Stimulated activated effector memory CD8-positive, alpha-beta T cell treated with anti-CD3 and anti-CD28 coated beads, Interleukin-12 subunit alpha, Interleukin-12 subunit beta, amount 100 ng/mL, for 72 hours (primary cell): ENCODE results near the gene TOR1A.
"Not testable (repeated sequence)": the region's sequence is repeated elsewhere in the genome, so short reads cannot be mapped to it uniquely, and the experiment has no call there.

ENCODE experiments used
- ATAC-seq: fragments of 150-1000 bp; cut with Tn5 transposase; 2 replicates; pipeline ENCODE4 v1.10.0; 2021
- DNase-seq, 2 donors: peaks; one replicate each; pipeline ENCODE4 v3.0.0; 2021 to 2022; ENCODE audit warnings: low spot score in 2 of 2
- H3K27ac Mint-ChIP-seq: one replicate; pipeline ENCODE4 v1.8.0; 2022; ENCODE audit warnings: mild to moderate bottlenecking, mixed read lengths
- H3K36me3 Mint-ChIP-seq: one replicate; pipeline ENCODE4 v1.8.0; 2022; ENCODE audit warnings: mild to moderate bottlenecking, mixed read lengths
- H3K4me1 Mint-ChIP-seq: one replicate; pipeline ENCODE4 v1.8.0; 2022; ENCODE audit warnings: mixed read lengths
- H3K4me3 Mint-ChIP-seq: one replicate; pipeline ENCODE4 v1.8.0; 2022; ENCODE audit warnings: mild to moderate bottlenecking, mixed read lengths
- H3K9me3 Mint-ChIP-seq: one replicate; pipeline ENCODE4 v1.8.0; 2022; ENCODE audit warnings: mixed read lengths

The TOR1A gene

DNA sequence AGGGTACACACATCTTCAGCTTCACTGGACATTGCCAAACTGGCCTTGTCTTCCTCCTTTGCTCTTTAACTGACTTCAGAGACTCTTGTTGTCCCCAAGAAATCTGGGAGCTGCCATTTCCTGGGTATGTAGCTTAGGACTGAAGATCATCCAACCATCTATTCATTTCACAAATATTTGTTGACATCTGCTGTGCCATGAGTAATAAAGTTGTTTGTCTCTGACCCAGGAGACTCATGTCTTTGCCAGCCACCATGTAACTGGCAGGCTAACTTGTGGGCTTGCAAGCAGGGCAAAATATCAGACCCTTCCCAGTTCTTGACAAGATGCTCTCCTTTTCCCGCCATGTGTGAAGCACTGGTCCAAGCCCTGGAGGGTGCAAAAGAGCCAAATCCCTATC, 38.1 kb downstream of the TOR1A start:
- no peak for ATAC-seq
- H3K9me3 Mint-ChIP-seq, result no peaks in the 10 kb centered on the region
- no peaks in the 10 kb centered on the region for H3K36me3 Mint-ChIP-seq
- peaks cover 6% of the 10 kb centered on the region for H3K4me1 Mint-ChIP-seq
- no peak overlapping the region for H3K27ac Mint-ChIP-seq
- no peak for DNase-seq
- no peak overlapping the region for H3K4me3 Mint-ChIP-seq

GRCh38 chr9:129784970-129785369, 39.0 kb downstream of the TOR1A start:
- not testable (repeated sequence) for DNase-seq, ATAC-seq, H3K4me3 Mint-ChIP-seq, H3K4me1 Mint-ChIP-seq, H3K36me3 Mint-ChIP-seq, H3K27ac Mint-ChIP-seq, H3K9me3 Mint-ChIP-seq

- DNase-seq (peak; percentile 70 to 87), ATAC-seq (peak; percentile 95)
- Mint-ChIP-seq H3K9me3 (no peaks in the 10 kb centered on the region), H3K4me3 (no peak overlapping the region), H3K36me3 (no peaks in the 10 kb centered on the region), H3K4me1 (peaks cover 6% of the 10 kb centered on the region), H3K27ac (no peak overlapping the region)
Observed at GRCh38 chr9:129783516-129784361, 40.2 kb downstream of the TOR1A start.

- Mint-ChIP-seq H3K4me1 (peaks cover 15% of the 10 kb centered on the region), H3K4me3 (no peak overlapping the region), H3K9me3 (no peaks in the 10 kb centered on the region), H3K36me3 (no peaks in the 10 kb centered on the region), H3K27ac (no peak overlapping the region)
- no peak for DNase-seq
- no peak for ATAC-seq
Observed at GRCh38 chr9:129781981-129782380, 42.0 kb downstream of the TOR1A start.

DNA sequence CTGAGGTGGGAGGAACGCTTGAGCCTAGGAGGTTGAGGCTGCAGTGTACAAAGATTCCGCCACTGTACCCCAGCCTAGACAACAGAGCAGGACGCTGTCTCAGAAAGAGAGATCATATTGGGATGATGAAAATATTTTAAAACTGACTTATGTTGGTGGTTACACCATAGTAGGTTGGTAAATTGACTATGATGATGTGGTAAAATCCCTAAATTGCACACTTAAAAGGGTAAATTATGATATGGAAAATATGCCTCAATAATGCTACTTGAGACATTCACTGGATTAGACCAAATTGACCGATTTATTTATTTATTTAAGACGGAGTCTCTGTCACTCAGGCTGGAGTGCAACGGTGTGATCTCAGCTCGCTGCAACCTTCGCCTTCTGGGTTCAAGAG, 42.8 kb downstream of the TOR1A start:
- DNase-seq (no peak), ATAC-seq (no peak)
- Mint-ChIP-seq H3K4me3 (no peak overlapping the region), H3K27ac (no peak overlapping the region), H3K9me3 (no peaks in the 10 kb centered on the region), H3K36me3 (no peaks in the 10 kb centered on the region), H3K4me1 (peaks cover 17% of the 10 kb centered on the region)

GRCh38 chr9:129779560-129780190, 44.3 kb downstream of the TOR1A start:
- H3K9me3 Mint-ChIP-seq, result no peaks in the 10 kb centered on the region
- no peak for DNase-seq
- H3K4me3 Mint-ChIP-seq, result no peak overlapping the region
- H3K4me1 Mint-ChIP-seq, result peaks cover 17% of the 10 kb centered on the region
- H3K27ac Mint-ChIP-seq, result peak overlapping the region; percentile 48
- ATAC-seq, result no peak
- H3K36me3 Mint-ChIP-seq, result no peaks in the 10 kb centered on the region

DNA sequence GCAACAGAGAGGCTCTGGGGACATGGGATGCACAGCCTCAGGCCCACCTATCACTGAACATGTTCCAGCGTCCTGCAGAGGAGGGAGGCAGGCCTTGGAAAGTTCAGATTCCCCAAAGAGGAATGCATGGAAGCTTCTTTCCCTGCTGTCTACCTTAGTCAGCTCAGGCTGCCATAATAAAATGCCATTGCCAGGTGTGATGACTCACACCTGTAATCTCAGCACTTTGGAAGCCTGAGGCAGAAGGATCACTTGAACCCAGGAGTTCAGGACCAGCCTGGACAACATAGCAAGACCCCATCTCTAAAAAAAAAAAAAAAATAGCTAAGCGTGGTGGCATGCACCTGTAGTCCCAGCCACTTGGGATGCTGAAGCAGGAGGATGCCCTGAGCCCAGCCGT, 45.5 kb downstream of the TOR1A start:
- Mint-ChIP-seq H3K4me3 (no peak overlapping the region), H3K36me3 (no peaks in the 10 kb centered on the region), H3K27ac (no peak overlapping the region), H3K9me3 (no peaks in the 10 kb centered on the region), H3K4me1 (peaks cover 20% of the 10 kb centered on the region)
- DNase-seq (no peak), ATAC-seq (no peak)

- no peak for ATAC-seq
- Mint-ChIP-seq H3K9me3 (no peaks in the 10 kb centered on the region), H3K27ac (peak overlapping the region; percentile 81), H3K4me1 (peaks cover 19% of the 10 kb centered on the region), H3K36me3 (no peaks in the 10 kb centered on the region), H3K4me3 (peak overlapping the region; percentile 30)
- no peak for DNase-seq
Observed at GRCh38 chr9:129777769-129778130, 46.2 kb downstream of the TOR1A start.

DNA sequence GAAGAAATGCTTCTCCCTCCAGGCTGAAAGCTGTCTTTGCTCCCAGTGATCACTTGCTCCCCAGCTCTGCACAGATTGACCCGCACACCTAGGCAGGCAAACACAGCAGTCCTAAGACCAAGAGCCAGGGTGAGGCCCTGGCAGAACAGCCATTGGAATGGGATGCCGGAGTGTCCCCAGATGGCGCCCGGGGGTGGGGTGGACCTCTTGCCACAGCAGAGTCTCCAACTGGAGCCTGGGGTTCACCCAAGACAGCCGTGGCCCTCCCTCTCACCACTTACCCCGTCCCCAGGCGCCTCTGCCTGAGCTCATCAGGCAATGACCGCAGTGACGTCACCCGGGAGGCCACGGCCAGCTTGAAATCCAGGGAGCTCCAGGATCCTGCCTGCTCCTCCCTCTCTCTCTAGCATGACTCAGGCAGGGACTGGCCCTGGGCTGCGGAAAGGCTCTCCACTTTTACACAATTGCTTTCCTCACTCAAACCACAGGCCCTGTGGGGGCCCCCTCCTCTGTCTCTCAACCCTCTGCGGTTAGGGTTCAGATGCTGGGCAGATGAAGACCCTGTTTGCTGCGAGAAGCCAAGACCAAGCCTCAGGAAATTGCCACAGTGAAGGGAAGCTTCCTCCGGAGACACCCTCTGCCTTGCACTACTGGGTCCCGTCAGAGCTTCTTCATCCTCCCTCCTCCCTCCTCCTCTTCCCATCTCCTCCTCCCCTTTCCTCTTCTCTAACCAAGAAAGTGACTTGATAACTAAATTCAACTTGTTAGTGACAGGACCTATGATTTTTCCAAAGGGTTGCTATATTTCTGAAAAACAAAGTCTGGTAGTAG, 46.8 kb downstream of the TOR1A start:
- DNase-seq (peak in 1 of 2 donors; percentile 12), ATAC-seq (peak; percentile 80)
- Mint-ChIP-seq H3K27ac (peak overlapping the region; percentile 81), H3K4me3 (peak overlapping the region; percentile 30), H3K36me3 (no peaks in the 10 kb centered on the region), H3K4me1 (peaks cover 19% of the 10 kb centered on the region), H3K9me3 (no peaks in the 10 kb centered on the region)

DNA sequence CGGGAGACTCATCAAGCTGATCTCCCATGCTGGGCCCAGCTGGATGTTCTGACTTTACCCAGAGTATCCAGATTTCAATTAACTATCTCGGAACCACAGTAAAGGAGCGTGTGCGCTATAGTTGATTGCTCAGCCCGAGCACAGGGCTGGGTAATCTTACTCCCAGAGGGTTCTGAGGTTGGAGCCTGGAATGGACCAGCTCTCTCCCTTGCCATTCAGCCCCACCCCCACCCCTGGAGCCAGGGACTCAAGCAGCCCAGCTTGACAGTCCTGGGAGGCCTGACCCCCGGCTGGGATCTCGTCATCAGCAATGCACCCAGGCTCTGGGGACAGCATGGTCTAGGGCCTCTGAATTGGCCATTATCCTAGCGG, 47.4 kb downstream of the TOR1A start:
- H3K9me3 Mint-ChIP-seq, result no peaks in the 10 kb centered on the region
- ATAC-seq (no peak), DNase-seq (no peak)
- peak overlapping the region; percentile 81 for H3K27ac Mint-ChIP-seq
- H3K4me1 Mint-ChIP-seq, result peaks cover 19% of the 10 kb centered on the region
- no peak overlapping the region for H3K4me3 Mint-ChIP-seq
- no peaks in the 10 kb centered on the region for H3K36me3 Mint-ChIP-seq

- not testable (repeated sequence) for H3K4me3 Mint-ChIP-seq, H3K27ac Mint-ChIP-seq, ATAC-seq, DNase-seq, H3K9me3 Mint-ChIP-seq, H3K36me3 Mint-ChIP-seq
- peaks cover 19% of the 10 kb centered on the region for H3K4me1 Mint-ChIP-seq
Observed at GRCh38 chr9:129776096-129776495, 47.8 kb downstream of the TOR1A start.

DNA sequence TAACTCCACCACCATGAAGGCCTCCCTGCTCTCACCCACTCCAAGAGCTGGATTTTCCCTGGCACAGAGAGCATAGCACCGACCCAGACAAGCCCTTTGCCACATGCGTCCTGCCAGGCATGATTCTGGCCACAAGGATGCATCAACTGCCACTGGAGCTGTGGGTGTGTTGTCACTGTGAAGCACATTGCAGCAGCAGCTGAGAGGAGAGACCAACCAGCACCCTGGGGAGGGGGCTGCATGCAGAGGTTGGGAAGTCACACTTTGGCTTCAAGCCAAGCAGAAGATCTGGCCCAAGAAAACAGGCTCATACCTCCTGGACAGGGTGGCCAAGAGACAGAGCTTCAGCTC, 48.5 kb downstream of the TOR1A start:
- no peak for ATAC-seq
- no peak overlapping the region for H3K27ac Mint-ChIP-seq
- no peaks in the 10 kb centered on the region for H3K36me3 Mint-ChIP-seq
- H3K9me3 Mint-ChIP-seq, result no peaks in the 10 kb centered on the region
- no peak overlapping the region for H3K4me3 Mint-ChIP-seq
- no peak for DNase-seq
- H3K4me1 Mint-ChIP-seq, result peaks cover 19% of the 10 kb centered on the region

DNA sequence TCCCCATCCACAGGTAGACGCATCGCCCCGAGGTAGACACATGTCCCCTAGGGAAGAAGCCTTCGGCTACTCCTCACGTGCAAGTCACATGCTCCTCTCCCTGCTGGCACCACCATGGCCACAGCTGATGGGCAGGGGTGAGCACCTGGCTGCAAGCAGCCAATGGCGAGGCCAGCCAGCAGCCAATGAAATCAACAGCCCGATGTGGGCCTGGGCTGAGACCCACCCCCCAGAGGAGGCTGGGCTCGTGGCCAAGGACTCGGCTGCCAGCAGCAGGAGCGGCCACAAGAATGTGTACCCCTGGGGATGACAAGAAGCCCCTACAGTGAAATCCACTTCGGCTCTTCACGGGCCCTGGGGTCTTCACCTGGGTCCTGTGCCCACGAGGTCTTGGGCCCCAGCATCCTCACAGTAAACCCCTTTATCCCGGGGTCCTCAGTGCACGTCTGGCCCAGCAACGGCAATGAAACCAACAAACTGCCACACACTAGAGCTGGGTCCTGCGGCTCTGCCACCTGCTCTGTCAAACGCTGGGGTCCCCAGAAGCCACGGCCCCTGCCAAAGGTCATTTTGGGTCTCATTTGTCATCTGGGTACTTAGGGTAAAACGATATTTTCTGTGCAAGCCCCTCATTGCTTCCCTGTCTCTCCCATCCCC, 49.0 kb downstream of the TOR1A start:
- no peaks in the 10 kb centered on the region for H3K36me3 Mint-ChIP-seq
- no peak overlapping the region for H3K27ac Mint-ChIP-seq
- H3K4me1 Mint-ChIP-seq, result peaks cover 19% of the 10 kb centered on the region
- no peak for ATAC-seq
- no peak overlapping the region for H3K4me3 Mint-ChIP-seq
- DNase-seq, result no peak
- H3K9me3 Mint-ChIP-seq, result no peaks in the 10 kb centered on the region

DNA sequence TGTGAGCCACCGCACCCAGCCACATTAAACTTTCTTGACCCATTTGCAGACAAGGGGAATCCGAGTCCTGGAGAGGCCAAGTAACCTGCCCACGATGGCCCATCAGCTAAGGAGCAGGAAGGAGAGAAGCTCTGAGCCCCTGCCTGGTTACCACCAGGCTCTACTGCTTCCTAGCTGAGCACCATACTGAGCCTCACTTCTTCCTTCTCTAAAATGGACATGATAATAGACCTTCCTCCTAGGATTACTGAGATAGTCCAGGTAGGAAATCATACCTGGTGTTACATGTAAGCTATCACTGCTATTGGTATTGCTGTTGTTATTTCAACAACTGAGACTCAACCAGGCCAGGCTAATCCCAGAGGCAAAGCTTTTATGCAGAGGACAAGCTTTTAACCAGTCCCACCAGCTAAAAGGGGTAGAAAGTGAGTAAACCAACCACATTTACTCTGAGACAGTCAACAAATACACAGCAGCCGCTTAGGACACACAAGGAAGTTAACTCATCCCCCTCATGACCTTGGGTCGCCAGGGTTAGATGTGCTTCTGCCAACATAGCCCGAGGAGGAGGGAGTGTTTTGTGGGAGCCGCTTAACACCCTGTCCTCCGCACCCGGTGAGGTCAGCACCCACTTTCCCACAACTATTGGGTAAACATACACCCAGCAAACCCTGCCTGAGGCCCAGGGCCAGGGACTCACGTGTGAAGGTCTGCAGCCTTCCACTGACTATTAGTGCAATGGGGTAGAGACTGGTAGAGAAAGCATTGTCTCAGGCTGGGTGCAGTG, 50.5 kb downstream of the TOR1A start:
- ATAC-seq (no peak), DNase-seq (no peak)
- no peak overlapping the region for H3K4me3 Mint-ChIP-seq
- H3K27ac Mint-ChIP-seq, result no peak overlapping the region
- H3K4me1 Mint-ChIP-seq, result peaks cover 19% of the 10 kb centered on the region
- H3K9me3 Mint-ChIP-seq, result no peaks in the 10 kb centered on the region
- no peaks in the 10 kb centered on the region for H3K36me3 Mint-ChIP-seq

DNA sequence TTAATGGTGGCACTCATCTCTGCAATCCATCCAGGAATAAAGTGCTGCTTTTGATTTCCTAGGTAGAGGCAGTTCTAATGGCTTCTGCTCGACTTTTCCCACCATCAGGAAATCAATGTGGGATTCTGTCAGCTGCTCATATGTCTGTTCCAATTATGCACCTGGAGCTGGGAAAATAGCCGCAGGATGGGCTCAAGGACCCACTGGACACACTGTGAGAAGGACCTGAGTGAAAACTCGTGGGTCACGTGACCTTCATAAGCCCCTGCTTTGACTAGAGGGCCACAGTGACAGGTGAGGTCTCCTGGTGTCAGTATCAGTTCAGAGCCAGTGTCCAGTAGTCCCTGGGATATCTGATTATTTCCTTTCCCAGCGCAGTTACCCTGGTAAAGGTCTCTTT, 53.2 kb downstream of the TOR1A start:
- H3K9me3 Mint-ChIP-seq, result no peaks in the 10 kb centered on the region
- DNase-seq (no peak), ATAC-seq (no peak)
- peak overlapping the region; percentile 17 for H3K27ac Mint-ChIP-seq
- peaks cover 8% of the 10 kb centered on the region for H3K4me1 Mint-ChIP-seq
- H3K4me3 Mint-ChIP-seq, result no peak overlapping the region
- H3K36me3 Mint-ChIP-seq, result no peaks in the 10 kb centered on the region
